Motor neuron (in vitro differentiated cells): Measurements from ENCODE around the gene MTA3. TPM values are rescaled to one million over a fixed set of nuclear protein-coding genes. Genes with fewer than 3 reads are reported as not detected.

Experiments
- total RNA-seq, 8 experiments: library from RNA; unstranded; fragments of 300-600 nt; gene quantifications; 2 replicates each; pipeline versions ENCODE4 v1.2.3 to v1.2.4, GENCODE V29; 2022

MTA3 gene
- total RNA-seq, 8 experiments from 2014 or later: 23.1 to 85.9 (median 34.6) TPM

Other genes starting within 250 kb of the MTA3 start
- gene COX7A2L, start 207.4 kb upstream of the MTA3 start, total RNA-seq: 100 to 1,000 TPM in 7 of 8 experiments, 10 to 100 TPM in 1; 97.5 to 299 (median 176) TPM
- gene KCNG3, start 74.7 kb upstream of the MTA3 start, total RNA-seq: 1 to 10 TPM in 2 of 8 experiments, under 1 TPM in 6; 0.10 to 2.6 (median 0.65) TPM
- gene OXER1, start 195.5 kb downstream of the MTA3 start, total RNA-seq: 1 to 10 TPM in 3 of 8 experiments, under 1 TPM in 5; 0.11 to 2.9 (median 0.63) TPM
- 1 to 10 TPM in 5 of 8 experiments, under 1 TPM in 2, not detected in 1; 0.41 to 2.2 (median 1.5) TPM for gene HAAO, start 224.0 kb downstream of the MTA3 start, total RNA-seq